ENCODE results near the gene CDK14.

- no peak for TF ChIP-seq CTCF (IDR thresholded peaks at IDR 0.05)
- TF ChIP-seq POLR2A (IDR thresholded peaks at IDR 0.05) = no peak
Measured at GRCh38 chr7:90939666-90940065, 343.5 kb downstream of the CDK14 start.
